IPS-20b (cell line): ENCODE results near the gene DNHD1.

ENCODE experiments used
- H3K27ac ChIP-seq: one replicate; pipeline ENCODE4 v1.5.1; 2013; ENCODE audit warnings: low read length
- H3K27me3 ChIP-seq: 2 replicates; pipeline ENCODE4 v1.6.1; 2013; ENCODE audit warnings: mild to moderate bottlenecking, low read length, inconsistent platforms; ENCODE audit not compliant: insufficient read depth
- H3K36me3 ChIP-seq: 2 replicates; pipeline ENCODE4 v1.6.1; 2013; ENCODE audit warnings: low read depth, mild to moderate bottlenecking, inconsistent platforms, low read length, moderate library complexity; ENCODE audit not compliant: insufficient read depth
- H3K4me1 ChIP-seq: 2 replicates; pipeline ENCODE4 v1.6.1; 2013; ENCODE audit warnings: mild to moderate bottlenecking, control low read depth, inconsistent platforms, low read length, moderate library complexity; ENCODE audit not compliant: insufficient read depth
- H3K4me3 ChIP-seq: 2 replicates; pipeline ENCODE4 v1.5.1; 2013; ENCODE audit warnings: mild to moderate bottlenecking, low read length, inconsistent platforms
- H3K9ac ChIP-seq: 2 replicates; pipeline ENCODE4 v1.6.1; 2013; ENCODE audit warnings: low read depth, mild to moderate bottlenecking, inconsistent platforms, low read length, moderate library complexity
- H3K9me3 ChIP-seq: 2 replicates; pipeline ENCODE4 v1.6.1; 2013; ENCODE audit warnings: mild to moderate bottlenecking, low read depth, low read length, inconsistent platforms; ENCODE audit not compliant: insufficient read depth

The DNHD1 gene

GRCh38 chr11:6482441-6482840 is 14.6 kb upstream of the DNHD1 start:
- H3K4me3 ChIP-seq: peak overlapping the region; percentile 98
- no peaks in the 10 kb centered on the region for H3K27me3 ChIP-seq
- H3K4me1 ChIP-seq: peaks cover 10% of the 10 kb centered on the region
- H3K36me3 ChIP-seq: peaks cover 71% of the 10 kb centered on the region
- no peaks in the 10 kb centered on the region for H3K9me3 ChIP-seq
- no peak overlapping the region for H3K27ac ChIP-seq
- peak overlapping the region; percentile 97; the same call in 1 of the 2 replicates for H3K9ac ChIP-seq

- Histone ChIP-seq H3K4me1 (peaks cover 10% of the 10 kb centered on the region), H3K4me3 (0 out of 2 replicates have a peak overlapping the region, but pooled peaks have one; percentile 98), H3K27me3 (no peaks in the 10 kb centered on the region), H3K36me3 (peaks cover 71% of the 10 kb centered on the region), H3K9ac (no peak overlapping the region), H3K9me3 (no peaks in the 10 kb centered on the region), H3K27ac (no peak overlapping the region)
Observed at GRCh38 chr11:6483015-6483414, 14.1 kb upstream of the DNHD1 start.

DNA sequence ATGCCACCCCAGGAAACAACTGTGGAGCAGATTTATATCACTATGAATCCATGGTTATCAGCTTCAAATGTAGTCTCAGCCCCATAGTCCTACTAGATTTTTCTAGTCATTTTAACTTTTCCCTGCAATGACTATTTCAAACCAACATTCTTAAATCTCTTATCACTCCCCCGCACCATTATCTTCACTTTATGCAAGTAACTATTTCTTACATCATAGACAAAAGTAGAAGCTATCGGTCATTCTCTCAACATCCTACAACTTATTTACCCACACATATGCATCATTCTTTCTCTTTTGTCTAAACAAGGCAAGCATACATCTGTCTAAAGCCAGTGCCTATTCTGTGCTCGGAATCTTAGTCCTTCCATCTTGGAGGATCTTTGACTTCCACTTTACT is 11.4 kb upstream of the DNHD1 start:
- Histone ChIP-seq H3K36me3 (peaks cover 61% of the 10 kb centered on the region), H3K27me3 (no peaks in the 10 kb centered on the region), H3K4me1 (peaks cover 6% of the 10 kb centered on the region; the same call in 1 of the 2 replicates), H3K9me3 (no peaks in the 10 kb centered on the region), H3K27ac (no peak overlapping the region), H3K9ac (no peak overlapping the region), H3K4me3 (no peak overlapping the region)

- Histone ChIP-seq H3K9ac (no peak overlapping the region), H3K27ac (no peak overlapping the region), H3K27me3 (no peaks in the 10 kb centered on the region), H3K36me3 (peaks cover 61% of the 10 kb centered on the region), H3K9me3 (no peaks in the 10 kb centered on the region), H3K4me1 (peaks cover 6% of the 10 kb centered on the region; the same call in 1 of the 2 replicates), H3K4me3 (no peak overlapping the region)
Observed at GRCh38 chr11:6486256-6486655, 10.8 kb upstream of the DNHD1 start.

- H3K27ac ChIP-seq: no peak overlapping the region
- H3K9me3 ChIP-seq: no peaks in the 10 kb centered on the region
- peaks cover 61% of the 10 kb centered on the region for H3K36me3 ChIP-seq
- H3K9ac ChIP-seq: no peak overlapping the region
- H3K4me1 ChIP-seq: peaks cover 6% of the 10 kb centered on the region; the same call in 1 of the 2 replicates
- no peaks in the 10 kb centered on the region for H3K27me3 ChIP-seq
- no peak overlapping the region for H3K4me3 ChIP-seq
Observed at GRCh38 chr11:6486938-6487337, 10.1 kb upstream of the DNHD1 start.

DNA sequence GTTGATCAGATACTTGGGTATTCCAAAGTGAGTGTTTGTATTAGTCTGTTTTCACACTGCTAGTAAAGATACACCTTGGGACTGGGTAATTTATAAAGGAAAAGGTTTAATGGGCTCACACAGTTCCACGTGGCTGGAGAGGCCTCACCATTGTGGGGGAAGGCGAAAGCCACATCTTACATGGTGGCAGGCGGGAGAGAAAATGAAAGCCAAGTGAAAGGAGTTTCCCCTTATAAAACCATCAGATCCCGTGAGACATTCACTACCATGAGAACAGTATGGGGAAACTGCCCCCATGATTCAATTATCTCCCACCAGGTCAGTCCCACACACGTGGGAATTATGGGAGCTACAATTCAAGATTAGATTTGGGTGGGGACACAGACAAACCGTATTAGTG is 8.7 kb upstream of the DNHD1 start:
- no peaks in the 10 kb centered on the region for H3K4me1 ChIP-seq
- H3K27ac ChIP-seq: no peak overlapping the region

GRCh38 chr11:6488821-6489220 is 8.3 kb upstream of the DNHD1 start:
- H3K9ac ChIP-seq: no peak overlapping the region
- H3K4me3 ChIP-seq: no peak overlapping the region
- no peaks in the 10 kb centered on the region for H3K4me1 ChIP-seq
- H3K27me3 ChIP-seq: no peaks in the 10 kb centered on the region
- H3K9me3 ChIP-seq: no peaks in the 10 kb centered on the region
- no peak overlapping the region for H3K27ac ChIP-seq
- peaks cover 52% of the 10 kb centered on the region for H3K36me3 ChIP-seq

More for the DNA sequence above, 8.7 kb upstream of the DNHD1 start:
- no peak overlapping the region for H3K9ac ChIP-seq
- no peak overlapping the region for H3K4me3 ChIP-seq
- H3K27me3 ChIP-seq: no peaks in the 10 kb centered on the region
- peaks cover 56% of the 10 kb centered on the region for H3K36me3 ChIP-seq
- H3K9me3 ChIP-seq: no peaks in the 10 kb centered on the region

DNA sequence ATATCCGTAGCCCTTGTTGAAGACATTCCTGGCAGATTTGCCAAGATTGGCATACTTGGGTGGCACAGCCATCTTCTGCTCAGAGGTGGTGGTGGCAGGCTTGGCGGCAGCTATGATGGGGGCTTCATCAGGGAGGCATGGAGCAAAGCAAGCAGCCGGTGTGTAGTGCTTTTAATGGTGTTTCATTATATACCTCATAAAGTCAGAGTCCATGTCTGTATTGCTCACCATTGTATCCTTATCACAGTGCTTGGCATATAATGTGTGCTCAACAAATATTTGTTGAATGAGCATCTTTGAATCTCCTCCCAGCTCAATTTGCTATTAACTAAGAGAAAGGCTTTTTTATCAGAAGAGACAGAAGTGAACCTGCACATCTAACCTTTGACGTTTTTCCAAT is 7.8 kb upstream of the DNHD1 start:
- Histone ChIP-seq H3K27me3 (no peaks in the 10 kb centered on the region), H3K36me3 (peaks cover 49% of the 10 kb centered on the region), H3K9me3 (no peaks in the 10 kb centered on the region), H3K9ac (no peak overlapping the region), H3K4me3 (no peak overlapping the region), H3K4me1 (no peaks in the 10 kb centered on the region), H3K27ac (no peak overlapping the region)

GRCh38 chr11:6498121-6498520 is 1.0 kb downstream of the DNHD1 start:
- Histone ChIP-seq H3K4me1 (peaks cover 3% of the 10 kb centered on the region; the same call in 1 of the 2 replicates), H3K4me3 (no peak overlapping the region), H3K36me3 (peaks cover 16% of the 10 kb centered on the region; the same call in 1 of the 2 replicates)

DNA sequence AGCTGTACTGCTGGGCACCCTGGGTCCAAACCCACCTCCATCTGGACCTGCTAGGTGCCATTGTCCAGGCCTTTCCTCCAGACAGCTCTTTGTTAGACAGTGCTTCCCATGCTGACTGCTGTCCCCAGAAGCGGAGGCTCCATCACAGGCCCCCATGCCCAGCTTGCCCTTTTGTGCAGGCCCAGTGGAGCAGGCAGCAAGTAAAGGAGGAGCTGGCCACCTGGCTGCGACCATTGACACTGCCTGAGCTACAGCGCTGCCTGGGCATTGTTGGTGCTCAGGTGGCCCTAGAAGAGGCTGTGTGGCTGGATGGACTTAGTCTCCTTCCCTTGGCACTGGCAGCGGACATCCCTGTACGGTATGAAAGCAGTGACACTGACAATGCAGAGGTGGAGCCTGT is 1.5 kb downstream of the DNHD1 start:
- Histone ChIP-seq H3K36me3 (peaks cover 17% of the 10 kb centered on the region; the same call in 1 of the 2 replicates), H3K4me3 (no peak overlapping the region), H3K27ac (no peak overlapping the region), H3K27me3 (no peaks in the 10 kb centered on the region), H3K4me1 (peaks cover 3% of the 10 kb centered on the region; the same call in 1 of the 2 replicates), H3K9ac (no peak overlapping the region), H3K9me3 (no peaks in the 10 kb centered on the region)

More at GRCh38 chr11:6498121-6498520, 1.0 kb downstream of the DNHD1 start:
- H3K9ac ChIP-seq: no peak overlapping the region
- H3K9me3 ChIP-seq: no peaks in the 10 kb centered on the region
- H3K27me3 ChIP-seq: no peaks in the 10 kb centered on the region
- H3K27ac ChIP-seq: no peak overlapping the region

DNA sequence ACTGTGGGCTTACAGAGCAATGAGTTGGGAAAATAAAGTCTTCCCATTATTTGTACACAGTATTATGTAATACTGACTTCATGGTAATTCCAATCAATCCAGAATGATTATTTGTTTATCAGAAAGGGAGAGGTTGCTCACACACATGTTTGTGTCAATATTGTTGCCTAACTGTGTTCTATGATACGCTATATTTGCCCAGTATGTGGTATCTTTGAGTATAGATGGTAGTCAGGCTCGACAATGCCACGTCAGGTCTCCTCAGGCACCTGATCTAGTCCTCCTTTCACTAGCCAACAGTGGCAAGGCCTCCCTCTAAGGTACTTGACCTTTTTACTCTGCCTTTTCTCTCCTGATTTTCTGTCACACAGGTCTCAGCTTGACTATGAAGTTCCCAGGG is 5.3 kb downstream of the DNHD1 start:
- Histone ChIP-seq H3K4me1 (no peaks in the 10 kb centered on the region), H3K27ac (no peak overlapping the region), H3K4me3 (no peak overlapping the region), H3K9me3 (no peaks in the 10 kb centered on the region), H3K27me3 (no peaks in the 10 kb centered on the region), H3K36me3 (peaks cover 17% of the 10 kb centered on the region; the same call in 1 of the 2 replicates), H3K9ac (no peak overlapping the region)

DNA sequence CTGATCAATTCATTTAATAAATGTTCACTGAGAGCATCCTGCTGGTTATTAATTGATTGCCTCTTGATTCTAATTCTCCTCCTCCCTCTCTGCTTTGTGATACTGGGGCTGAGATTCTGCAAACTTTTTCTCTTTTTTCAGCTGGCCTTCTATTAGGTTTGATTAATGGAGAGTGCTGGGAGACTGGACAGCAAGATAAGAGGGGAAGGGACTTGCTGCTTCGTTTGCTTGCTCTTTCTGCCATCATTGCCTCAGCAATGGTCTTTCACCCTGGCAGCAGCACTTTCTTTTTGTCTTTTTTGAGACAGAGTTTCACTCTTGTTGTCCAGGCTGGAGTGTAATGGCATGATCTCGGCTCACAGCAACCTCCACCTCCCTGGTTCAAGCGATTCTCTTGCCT is 7.1 kb downstream of the DNHD1 start:
- Histone ChIP-seq H3K36me3 (peaks cover 18% of the 10 kb centered on the region; the same call in 1 of the 2 replicates), H3K27me3 (no peaks in the 10 kb centered on the region), H3K27ac (no peak overlapping the region), H3K9me3 (no peaks in the 10 kb centered on the region), H3K4me1 (no peaks in the 10 kb centered on the region), H3K4me3 (no peak overlapping the region), H3K9ac (no peak overlapping the region)
